Right kidney (tissue), 1 donor: ENCODE results near the gene SPTAN1.
"Not testable (repeated sequence)": the region's sequence is repeated elsewhere in the genome, so short reads cannot be mapped to it uniquely, and the experiment has no call there.

ENCODE experiments used
- DNase-seq: peaks from one replicate; pipeline ENCODE4 v3.0.0-alpha.2; 2016

Gene SPTAN1

GRCh38 chr9:128666481-128666941, 114.1 kb downstream of the SPTAN1 start:
- not testable (repeated sequence) for DNase-seq

- DNase-seq, result no peak
Measured at GRCh38 chr9:128669786-128670185, 117.4 kb downstream of the SPTAN1 start.

- no peak for DNase-seq
Measured at GRCh38 chr9:128675382-128675781, 123.0 kb downstream of the SPTAN1 start.

- DNase-seq, result no peak
Measured at GRCh38 chr9:128677794-128678193, 125.4 kb downstream of the SPTAN1 start.
